Renal cortex interstitium (tissue), 15 donors: ENCODE data around the gene ADGRG2. TPM values are rescaled to one million over a fixed set of nuclear protein-coding genes. Genes with fewer than 3 reads are reported as not detected.
A peak's percentile ranks its signal among the peaks of the same experiment; 100 is the strongest.

Experiments
- DNase-seq, 11 donors: peaks; one replicate each; pipeline ENCODE4 v3.0.0-alpha.2; 2013; ENCODE audit warnings: low read depth in 9 of 11, low spot score in 4 of 11; ENCODE audit errors: extremely low read depth in 1 of 11
- long read RNA-seq, 16 experiments: transcript quantifications; one replicate each; lab custom pipeline, GENCODE V29; 2026
- polyA plus RNA-seq, 3 donors: library from polyadenylated mRNA; unstranded; fragments of 120-200 nt; gene quantifications; one replicate each; pipeline ENCODE4 v1.2.1, GENCODE V29; 2013; ENCODE audit not compliant: insufficient read length in 3 of 3

The ADGRG2 gene
- polyA plus RNA-seq: 10 to 100 TPM; 17.5 to 21.4 (median 20.1) TPM
- long read RNA-seq, donor 1: 0 reads
- long read RNA-seq, donor 2: 0 reads
- long read RNA-seq, donor 3: 0 reads
- long read RNA-seq, donor 4, full-length matches to known transcripts: 1 of 1 reads
- long read RNA-seq, donor 4, partial matches to known transcripts: 0 of 1 reads
- long read RNA-seq, donor 4, other reads (novel, unspliced or antisense): 0 of 1 reads
- long read RNA-seq, donor 5: 0 reads
- long read RNA-seq, donor 6: 0 reads
- long read RNA-seq, donor 7, full-length matches to known transcripts: 1 of 1 reads
- long read RNA-seq, donor 7, partial matches to known transcripts: 0 of 1 reads
- long read RNA-seq, donor 7, other reads (novel, unspliced or antisense): 0 of 1 reads
- long read RNA-seq, donor 8: 0 reads
- long read RNA-seq, donor 9: 0 reads
- long read RNA-seq, donor 10: 0 reads
- long read RNA-seq, donor 11, full-length matches to known transcripts: 2 of 2 reads
- long read RNA-seq, donor 11, partial matches to known transcripts: 0 of 2 reads
- long read RNA-seq, donor 11, other reads (novel, unspliced or antisense): 0 of 2 reads
- long read RNA-seq, donor 12: 0 reads
- long read RNA-seq, donor 13: 0 reads
- long read RNA-seq, donor 14: 0 reads
- long read RNA-seq, donor 15, full-length matches to known transcripts: 1 of 1 reads
- long read RNA-seq, donor 15, partial matches to known transcripts: 0 of 1 reads
- long read RNA-seq, donor 15, other reads (novel, unspliced or antisense): 0 of 1 reads
- long read RNA-seq, donor 16, full-length matches to known transcripts: 1 of 1 reads
- long read RNA-seq, donor 16, partial matches to known transcripts: 0 of 1 reads
- long read RNA-seq, donor 16, other reads (novel, unspliced or antisense): 0 of 1 reads

- peak in 2 of 11 donors; percentile 10 to 31 for DNase-seq
Measured at GRCh38 chrX:19121898-19122640, at the start of gene ADGRG2. ADGRG2 (minus strand) TSS chrX:19122468; CDS start chrX:19068834, 53,634 bp downstream.

- DNase-seq: no peak
Measured at GRCh38 chrX:19168609-19169008, 46.3 kb upstream of the ADGRG2 start.

DNA sequence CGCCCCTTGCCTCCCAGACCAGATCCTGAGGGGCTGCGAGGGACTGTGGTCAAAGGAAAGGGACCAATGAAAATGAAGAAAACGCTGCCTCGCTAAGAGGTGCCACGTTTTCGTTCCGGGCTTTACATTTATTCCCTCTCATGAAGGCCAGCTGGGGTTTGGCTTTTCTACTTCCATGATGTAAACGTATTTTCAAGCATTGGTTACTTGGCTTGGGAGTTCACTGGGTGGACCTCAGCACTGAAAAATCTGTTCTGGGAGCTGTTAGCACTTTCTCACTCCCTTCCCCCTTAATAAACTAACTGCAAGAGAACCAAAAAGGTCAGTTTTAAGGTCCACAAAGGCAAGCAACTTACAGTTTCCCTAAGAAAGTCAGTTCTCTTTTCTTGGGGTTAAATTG lies 40.6 kb upstream of the ADGRG2 start:
- DNase-seq: no peak

- DNase-seq: no peak
Measured at GRCh38 chrX:19156186-19156585, 33.9 kb upstream of the ADGRG2 start.

DNA sequence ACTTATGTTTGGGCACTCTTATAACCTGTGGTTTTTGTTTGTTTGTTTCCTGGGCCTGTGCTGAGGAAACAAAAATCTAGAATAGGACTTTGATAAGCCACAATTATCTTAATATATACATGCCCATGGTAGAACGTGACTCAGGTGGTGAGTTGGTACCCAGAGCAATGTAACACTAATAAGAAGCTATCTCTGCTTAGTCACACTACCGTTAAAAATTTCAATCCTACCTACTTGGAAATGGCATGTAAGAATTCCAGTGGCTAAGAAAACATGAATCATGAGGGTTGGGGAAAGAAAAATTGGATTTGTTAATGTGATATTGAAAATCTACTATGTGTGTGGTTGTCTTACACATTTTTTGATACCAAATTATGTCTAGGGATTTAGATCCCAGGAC lies 30.5 kb upstream of the ADGRG2 start:
- DNase-seq: no peak

DNA sequence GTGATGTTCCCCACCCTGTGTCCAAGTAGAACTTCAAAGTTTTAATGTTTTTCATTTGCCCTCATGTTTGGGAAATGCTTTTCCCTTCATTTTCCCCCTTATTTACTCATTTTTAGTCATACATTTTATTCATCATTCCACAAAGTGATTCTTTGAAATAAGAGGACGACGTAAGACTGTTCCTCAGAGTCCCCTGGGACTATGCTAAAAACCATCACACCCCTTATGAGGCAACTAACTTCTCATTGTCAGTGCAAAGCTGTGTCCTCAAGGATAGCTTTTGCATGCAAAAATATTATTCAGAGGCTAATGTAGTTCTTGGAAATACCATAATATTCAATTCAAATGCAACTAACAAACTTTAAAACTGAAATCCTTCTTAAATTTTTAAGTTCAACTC lies 14.8 kb upstream of the ADGRG2 start:
- DNase-seq: no peak

GRCh38 chrX:19133784-19134183 lies 11.5 kb upstream of the ADGRG2 start:
- no peak for DNase-seq

GRCh38 chrX:19133231-19133630 lies 11.0 kb upstream of the ADGRG2 start:
- no peak for DNase-seq

DNA sequence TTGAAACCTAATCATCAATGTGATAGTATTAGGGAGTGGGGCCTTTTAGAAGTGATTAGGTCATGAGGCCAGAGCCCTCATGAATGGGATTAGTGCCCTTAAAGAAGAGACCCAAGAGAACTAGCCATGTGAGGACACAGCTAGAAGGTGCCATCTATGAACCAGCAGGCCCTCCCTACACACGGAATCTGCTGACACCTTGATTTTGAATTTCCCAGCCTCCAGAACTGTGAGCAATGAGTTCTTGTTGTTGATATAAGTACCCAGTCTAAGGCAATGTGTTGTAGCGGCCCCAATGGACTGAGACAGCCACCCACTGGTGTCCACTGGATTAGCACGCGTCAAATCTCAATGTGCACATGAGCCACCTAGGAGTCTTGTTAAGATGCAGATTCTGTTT lies 8.4 kb upstream of the ADGRG2 start:
- no peak for DNase-seq

DNA sequence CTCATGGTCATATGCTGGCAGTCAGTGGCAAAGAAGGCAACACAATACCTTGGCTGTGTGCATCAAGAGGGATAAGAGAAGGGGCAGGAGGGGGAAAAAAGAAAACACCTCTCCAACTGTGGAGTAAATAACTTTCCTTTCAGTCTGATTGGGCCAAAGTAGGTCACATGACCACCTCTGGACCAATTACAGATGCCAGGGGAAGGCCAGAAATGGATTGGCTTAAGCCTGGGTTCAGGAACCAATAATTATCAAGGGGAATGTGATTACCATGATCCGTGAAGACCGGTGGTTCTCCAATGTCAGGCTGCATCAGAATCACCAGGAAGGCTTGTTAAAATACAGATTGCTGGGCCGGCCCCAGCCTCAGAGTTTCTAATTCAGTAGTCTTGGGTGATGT lies 7.4 kb upstream of the ADGRG2 start:
- DNase-seq: no peak

DNA sequence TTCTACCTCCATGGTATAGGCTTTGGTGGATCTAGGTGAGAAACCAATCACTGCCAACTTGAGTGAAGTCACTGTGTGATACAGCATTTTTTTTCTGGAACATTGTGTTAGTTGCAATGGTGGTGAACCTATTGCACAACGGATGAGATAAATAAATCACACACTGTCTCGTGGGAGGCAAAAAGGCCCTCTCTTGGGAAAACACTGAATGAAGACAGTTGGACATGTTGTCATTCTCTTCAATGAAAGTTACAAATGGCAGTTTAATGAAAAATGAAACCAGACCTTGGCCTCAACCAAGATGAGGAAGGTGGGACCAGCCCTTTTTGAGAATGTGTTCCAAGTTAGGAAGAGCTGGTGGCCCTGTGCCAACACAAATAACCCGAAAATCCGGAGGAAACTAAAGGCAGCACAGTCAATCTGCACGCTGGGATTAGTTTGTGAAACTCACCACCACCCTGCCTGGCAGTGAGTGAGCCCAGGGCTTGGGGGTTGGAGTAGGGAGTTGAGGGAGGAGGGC lies 5.4 kb upstream of the ADGRG2 start:
- DNase-seq: no peak

DNA sequence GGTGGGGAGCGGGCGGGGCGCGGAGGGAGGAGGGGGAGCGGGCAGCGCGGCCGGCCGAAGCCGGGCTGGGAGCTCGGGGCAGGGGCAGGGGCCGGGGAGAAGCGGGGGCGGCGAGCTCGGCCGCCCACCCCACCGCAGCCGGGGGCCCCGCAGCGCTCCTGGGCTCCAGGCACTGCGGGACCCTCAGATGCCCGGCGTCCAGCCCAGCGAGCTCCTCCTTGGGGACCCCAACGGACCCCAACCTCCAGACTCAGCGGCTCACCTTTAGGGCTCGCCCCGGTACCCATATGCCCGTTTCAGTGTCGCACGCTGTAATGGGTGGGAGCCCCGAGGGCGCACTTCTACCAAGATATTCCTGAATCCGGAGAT lies 357 bp upstream of the ADGRG2 start:
- DNase-seq: no peak

DNA sequence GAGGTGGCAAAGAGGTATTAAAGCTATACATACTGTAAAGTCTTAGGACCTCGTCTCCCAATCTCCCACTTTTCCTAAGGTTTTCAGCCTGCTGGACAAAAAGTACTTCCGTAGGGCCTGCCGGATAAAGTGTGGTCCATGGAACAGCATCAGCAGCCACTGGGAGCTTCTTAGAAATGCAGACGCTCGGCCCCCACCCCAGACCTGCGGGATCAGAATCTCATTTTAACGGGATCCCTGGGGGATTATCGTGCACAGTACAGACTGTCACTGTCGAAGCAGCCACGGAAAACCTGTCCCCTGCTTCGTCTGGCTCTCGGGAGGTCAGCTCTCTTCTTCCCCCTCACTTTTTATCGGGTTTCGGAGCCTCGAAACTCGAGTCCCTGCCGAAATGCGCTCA lies 802 bp downstream of the ADGRG2 start:
- no peak for DNase-seq

DNA sequence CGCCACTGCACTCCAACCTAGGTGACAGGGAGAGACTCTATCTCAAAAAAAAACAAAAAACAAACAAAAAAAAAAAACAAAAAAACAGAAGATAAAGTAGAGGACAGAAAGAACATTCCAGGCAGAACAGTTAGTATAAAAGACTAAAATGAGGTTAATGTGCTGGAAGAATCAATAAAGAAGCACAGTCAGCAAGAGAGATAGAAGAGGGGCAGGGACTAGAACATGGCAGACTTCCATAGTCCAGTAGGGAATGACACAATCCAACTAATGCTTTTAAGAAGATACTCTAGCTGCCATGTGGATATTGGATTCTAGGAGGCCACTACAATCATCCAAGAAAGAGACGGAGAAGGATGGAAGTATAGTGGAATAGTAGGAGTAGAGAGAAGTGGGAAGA lies 11.6 kb downstream of the ADGRG2 start:
- no peak for DNase-seq

DNA sequence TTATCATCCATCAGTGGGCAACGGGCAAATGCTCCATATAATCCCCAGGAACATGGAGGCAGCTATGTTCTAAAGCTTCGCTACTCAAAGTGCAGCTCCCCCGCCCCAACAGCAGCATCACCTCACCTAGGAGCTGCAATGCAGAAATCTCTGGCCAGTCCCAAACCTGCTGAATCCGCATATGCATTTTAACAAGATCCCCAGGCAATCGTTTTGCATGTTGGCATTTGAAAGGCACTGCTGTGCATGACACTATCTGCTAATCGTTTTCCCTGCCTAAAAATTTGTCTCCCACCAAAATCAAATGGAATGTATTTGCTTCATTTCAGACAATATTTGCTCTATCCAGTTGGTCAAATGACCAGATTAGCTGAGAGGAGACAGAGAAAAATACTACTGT lies 15.2 kb downstream of the ADGRG2 start:
- no peak for DNase-seq

- no peak for DNase-seq
Measured at GRCh38 chrX:19100586-19100985, 21.7 kb downstream of the ADGRG2 start.

DNA sequence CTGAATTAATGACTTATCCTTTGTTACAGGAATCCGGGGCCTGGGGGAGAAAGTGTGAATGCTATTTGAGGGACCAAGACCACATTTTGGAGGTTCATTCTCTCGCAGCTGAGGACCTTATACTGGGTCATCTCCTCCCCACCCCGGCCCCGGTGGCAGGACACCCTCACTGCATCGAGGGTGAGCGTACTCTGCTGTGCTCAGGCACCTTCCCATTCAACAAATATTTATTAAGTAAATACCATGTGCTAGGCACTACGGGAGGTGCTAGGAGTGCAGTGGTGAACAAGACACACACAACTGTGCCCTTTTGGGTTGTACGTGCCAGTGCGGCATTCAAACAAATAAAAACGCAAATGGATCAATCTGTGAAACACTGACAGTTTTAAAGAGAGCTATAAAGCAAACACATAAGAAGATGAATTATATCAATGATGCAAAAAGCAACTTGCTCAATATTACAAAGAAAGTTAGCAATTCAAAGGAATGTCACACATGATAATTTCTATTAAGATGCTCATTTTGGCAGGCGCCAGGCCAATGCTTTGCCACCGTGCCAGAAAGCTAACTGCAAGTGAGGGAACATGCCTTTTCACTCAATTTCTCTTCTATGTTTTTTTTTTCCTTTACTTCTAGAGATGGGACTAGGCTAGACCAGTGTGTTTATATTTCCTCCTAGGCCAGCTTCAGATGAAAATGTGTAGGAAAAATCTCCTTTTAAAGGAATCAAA lies 24.6 kb downstream of the ADGRG2 start:
- no peak for DNase-seq

GRCh38 chrX:19096586-19096985 lies 25.7 kb downstream of the ADGRG2 start:
- no peak for DNase-seq

DNA sequence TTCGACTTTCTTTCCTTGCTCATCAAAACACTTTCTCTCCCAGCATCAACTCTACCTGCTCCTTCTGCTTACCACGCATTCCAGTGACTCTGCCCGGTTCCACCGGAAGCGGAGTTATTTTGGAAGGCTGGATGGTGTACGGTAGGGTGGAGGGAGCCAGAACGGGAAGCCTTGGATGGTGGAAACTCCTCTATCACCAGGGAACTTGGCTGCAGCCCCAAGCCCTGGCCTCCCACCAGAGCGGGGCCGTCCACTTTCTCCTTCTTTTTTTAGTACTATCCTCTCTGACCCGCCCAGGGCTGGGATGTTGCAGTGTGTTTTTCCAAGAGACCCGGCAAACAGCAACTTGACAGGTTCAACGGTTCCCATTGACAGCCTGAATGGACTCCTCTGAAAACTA lies 27.6 kb downstream of the ADGRG2 start:
- no peak for DNase-seq
